ENCODE data around the gene RASSF6.

The RASSF6 gene

GRCh38 chr4:73621357-73621756, 1.1 kb upstream of the RASSF6 start:
- H3K4me3 ChIP-seq (ENCODE audit: low read depth, low read length), result no peak overlapping the region
- TF ChIP-seq, protein P1, sequence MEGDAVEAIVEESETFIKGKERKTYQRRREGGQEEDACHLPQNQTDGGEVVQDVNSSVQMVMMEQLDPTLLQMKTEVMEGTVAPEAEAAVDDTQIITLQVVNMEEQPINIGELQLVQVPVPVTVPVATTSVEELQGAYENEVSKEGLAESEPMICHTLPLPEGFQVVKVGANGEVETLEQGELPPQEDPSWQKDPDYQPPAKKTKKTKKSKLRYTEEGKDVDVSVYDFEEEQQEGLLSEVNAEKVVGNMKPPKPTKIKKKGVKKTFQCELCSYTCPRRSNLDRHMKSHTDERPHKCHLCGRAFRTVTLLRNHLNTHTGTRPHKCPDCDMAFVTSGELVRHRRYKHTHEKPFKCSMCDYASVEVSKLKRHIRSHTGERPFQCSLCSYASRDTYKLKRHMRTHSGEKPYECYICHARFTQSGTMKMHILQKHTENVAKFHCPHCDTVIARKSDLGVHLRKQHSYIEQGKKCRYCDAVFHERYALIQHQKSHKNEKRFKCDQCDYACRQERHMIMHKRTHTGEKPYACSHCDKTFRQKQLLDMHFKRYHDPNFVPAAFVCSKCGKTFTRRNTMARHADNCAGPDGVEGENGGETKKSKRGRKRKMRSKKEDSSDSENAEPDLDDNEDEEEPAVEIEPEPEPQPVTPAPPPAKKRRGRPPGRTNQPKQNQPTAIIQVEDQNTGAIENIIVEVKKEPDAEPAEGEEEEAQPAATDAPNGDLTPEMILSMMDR (conservative IDR thresholded peaks at IDR 0.05; ENCODE audit: low read depth, low read length), result no peak
- no peak for DNase-seq (ENCODE audit: low read depth)

GRCh38 chr4:73619346-73619745, 890 bp downstream of the RASSF6 start:
- no peak overlapping the region for H3K4me3 ChIP-seq (ENCODE audit: low read depth, low read length)
- DNase-seq (ENCODE audit: low read depth), result no peak
- TF ChIP-seq, protein P1 (conservative IDR thresholded peaks at IDR 0.05; ENCODE audit: low read depth, low read length), result no peak

DNA sequence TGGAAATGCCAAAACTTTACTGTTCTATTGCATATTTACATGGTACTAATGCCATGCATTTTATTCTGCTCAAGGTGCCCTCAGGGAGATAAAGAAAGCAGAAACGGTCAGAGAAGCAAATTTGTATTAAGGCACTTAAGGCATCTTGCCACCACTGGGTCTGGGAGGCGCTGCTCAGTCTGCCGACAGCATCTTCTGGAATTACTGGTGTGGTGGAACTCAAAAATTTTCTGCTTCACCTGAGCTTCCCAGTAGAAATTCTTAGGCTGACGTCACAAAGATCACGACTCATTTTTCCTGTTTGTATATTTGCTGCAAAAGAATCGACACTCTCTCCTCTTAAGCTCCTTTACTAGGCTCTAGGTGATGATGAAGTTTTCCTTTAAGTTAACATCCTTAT, 3.0 kb downstream of the RASSF6 start:
- no peak overlapping the region for H3K4me3 ChIP-seq (ENCODE audit: low read depth, low read length)
- no peak for DNase-seq (ENCODE audit: low read depth)
- TF ChIP-seq, protein P1 (conservative IDR thresholded peaks at IDR 0.05; ENCODE audit: low read depth, low read length), result no peak

DNA sequence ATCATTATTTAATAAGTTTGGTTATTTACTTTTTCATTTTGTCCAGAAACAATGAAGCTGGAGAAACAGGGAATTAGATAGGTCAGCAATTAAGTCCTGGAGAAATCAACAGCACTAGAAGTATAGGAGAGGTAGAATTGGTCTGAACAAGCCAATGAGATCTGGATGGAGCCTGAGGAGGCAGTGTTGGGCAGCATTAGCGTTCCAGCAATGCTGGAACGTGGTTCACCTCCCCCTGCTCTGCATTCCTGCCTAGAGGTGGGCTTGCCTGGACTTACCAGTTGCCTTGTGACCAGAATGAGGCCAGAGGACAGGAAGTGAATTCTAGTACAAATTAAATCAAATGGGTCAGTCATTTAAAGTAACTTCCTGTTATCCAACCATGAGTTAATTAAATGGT, 4.6 kb downstream of the RASSF6 start:
- no peak overlapping the region for H3K4me3 ChIP-seq (ENCODE audit: low read depth, low read length)
- peak; percentile 39 for DNase-seq (ENCODE audit: low read depth)
- TF ChIP-seq, protein P1 (conservative IDR thresholded peaks at IDR 0.05; ENCODE audit: low read depth, low read length), result peak; percentile 30

GRCh38 chr4:73614311-73614867, 5.8 kb downstream of the RASSF6 start:
- no peak overlapping the region for H3K4me3 ChIP-seq (ENCODE audit: low read depth, low read length)
- no peak for DNase-seq (ENCODE audit: low read depth)
- TF ChIP-seq, protein P1 (conservative IDR thresholded peaks at IDR 0.05; ENCODE audit: low read depth, low read length), result no peak

DNA sequence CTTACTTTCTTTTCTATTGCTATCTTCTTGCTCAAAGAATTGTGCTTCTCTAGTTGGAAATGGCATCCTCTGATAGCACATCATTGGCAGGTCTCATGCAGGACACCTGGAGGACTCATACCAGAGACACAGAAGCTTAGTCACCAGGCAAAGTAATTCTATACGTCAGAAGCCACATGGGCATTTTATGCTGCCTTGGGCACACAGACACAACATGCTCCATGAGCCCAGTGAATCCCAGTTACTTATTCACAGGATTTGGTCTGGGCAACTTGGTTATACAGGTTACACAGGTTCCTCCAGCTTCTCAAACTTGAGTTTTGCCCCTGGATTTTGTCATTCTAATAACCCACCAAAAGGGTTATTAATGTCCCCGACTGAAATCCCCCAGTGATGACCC, 7.1 kb downstream of the RASSF6 start:
- H3K4me3 ChIP-seq (ENCODE audit: low read depth, low read length), result no peak overlapping the region
- no peak for DNase-seq (ENCODE audit: low read depth)
- TF ChIP-seq, protein P1 (conservative IDR thresholded peaks at IDR 0.05; ENCODE audit: low read depth, low read length), result no peak

- peak; percentile 32 for DNase-seq (ENCODE audit: low read depth)
- no peak overlapping the region for H3K4me3 ChIP-seq (ENCODE audit: low read depth, low read length)
- TF ChIP-seq, protein P1 (conservative IDR thresholded peaks at IDR 0.05; ENCODE audit: low read depth, low read length), result no peak
Measured at GRCh38 chr4:73612032-73612431, 8.2 kb downstream of the RASSF6 start.
